ENCODE measurements around the gene TRPM8.

Gene TRPM8

DNA sequence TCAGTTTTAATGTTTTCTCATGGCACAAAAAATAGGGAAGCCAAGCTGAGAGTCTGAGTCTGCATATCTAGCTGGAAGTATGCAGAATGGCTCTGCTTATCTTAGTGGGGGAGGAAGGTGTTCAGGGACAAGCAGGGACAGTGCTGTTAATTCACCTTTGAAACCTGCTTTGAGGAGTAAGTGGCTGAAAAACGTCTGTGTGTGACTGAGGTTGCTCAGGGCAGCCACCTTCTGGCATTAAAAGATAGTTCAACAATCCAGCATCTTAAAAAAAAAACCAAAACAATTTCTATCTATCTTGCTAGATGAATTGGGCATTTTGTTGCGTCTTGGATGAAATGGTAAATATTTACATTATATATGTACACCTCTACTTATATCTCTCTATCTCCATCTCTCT, 2.0 kb upstream of the TRPM8 start:
- TF ChIP-seq CTCF (IDR thresholded peaks at IDR 0.05; ENCODE audit: low read depth, low read length) (peak; percentile 23), POLR2A (IDR thresholded peaks at IDR 0.05; ENCODE audit: extremely low read depth, insufficient read length) (no peak)
- no peak for DNase-seq (ENCODE audit: low read depth)
- H3K4me3 ChIP-seq (ENCODE audit: low read depth, low read length): no peak overlapping the region

- TF ChIP-seq MYC (IDR thresholded peaks at IDR 0.05; ENCODE audit: low read depth, low read length) (no peak), POLR2A (IDR thresholded peaks at IDR 0.05; ENCODE audit: extremely low read depth, insufficient read length) (no peak), CTCF (IDR thresholded peaks at IDR 0.05; ENCODE audit: low read depth, low read length) (no peak)
- TF ChIP-seq, protein P1, sequence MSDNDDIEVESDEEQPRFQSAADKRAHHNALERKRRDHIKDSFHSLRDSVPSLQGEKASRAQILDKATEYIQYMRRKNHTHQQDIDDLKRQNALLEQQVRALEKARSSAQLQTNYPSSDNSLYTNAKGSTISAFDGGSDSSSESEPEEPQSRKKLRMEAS (IDR thresholded peaks at IDR 0.05; ENCODE audit: low read depth, low read length): no peak
- no peak for DNase-seq (ENCODE audit: low read depth)
- H3K4me3 ChIP-seq (ENCODE audit: low read depth, low read length): no peak overlapping the region
Measured at GRCh38 chr2:233919319-233919718, 2.1 kb downstream of the TRPM8 start.

DNA sequence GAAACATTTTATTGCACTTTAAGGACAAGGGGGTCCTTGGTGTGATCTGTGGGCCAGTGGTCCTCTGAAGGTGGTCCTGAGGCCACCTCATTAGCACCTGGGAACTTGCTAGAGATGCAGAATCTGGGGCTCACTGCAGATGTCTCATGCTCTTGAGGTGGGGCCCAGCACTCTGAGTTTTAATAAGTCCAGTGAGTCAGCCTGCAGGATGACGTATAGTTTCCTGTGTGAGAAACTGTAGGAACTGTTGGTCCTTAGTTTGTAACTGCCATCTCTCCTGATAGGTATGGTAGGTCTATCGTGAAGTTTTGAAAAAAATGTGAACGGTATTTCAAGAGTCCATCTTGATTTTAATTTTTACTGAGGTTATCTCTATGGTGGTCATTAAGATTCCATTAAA, 2.8 kb downstream of the TRPM8 start:
- peak; percentile 41 for DNase-seq (ENCODE audit: low read depth)
- no peak overlapping the region for H3K4me3 ChIP-seq (ENCODE audit: low read depth, low read length)
- TF ChIP-seq, protein P1 (IDR thresholded peaks at IDR 0.05; ENCODE audit: low read depth, low read length): no peak
- TF ChIP-seq POLR2A (IDR thresholded peaks at IDR 0.05; ENCODE audit: extremely low read depth, insufficient read length): no peak
- TF ChIP-seq CTCF (IDR thresholded peaks at IDR 0.05; ENCODE audit: low read depth, low read length): no peak
- TF ChIP-seq MYC (IDR thresholded peaks at IDR 0.05; ENCODE audit: low read depth, low read length): no peak

DNA sequence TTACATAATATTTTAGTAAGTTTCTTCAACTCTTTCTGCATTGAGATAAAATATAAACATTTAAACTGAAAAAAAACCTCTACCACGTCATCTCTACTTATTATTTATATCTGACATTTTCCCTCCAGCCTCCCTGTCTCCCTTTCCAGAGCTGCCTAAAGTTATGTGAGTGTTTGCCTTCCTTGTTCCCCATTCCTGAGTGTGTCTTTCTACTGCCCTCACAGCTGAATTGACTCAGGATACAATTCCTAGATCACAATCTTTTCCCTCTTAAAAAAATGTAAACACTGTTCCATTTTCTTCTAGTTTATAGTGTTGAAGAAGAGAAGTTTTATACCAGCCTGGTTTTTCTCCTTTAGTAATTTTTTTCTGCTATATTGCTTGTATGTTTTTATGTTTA, 5.3 kb downstream of the TRPM8 start:
- no peak for DNase-seq (ENCODE audit: low read depth)
- no peak overlapping the region for H3K4me3 ChIP-seq (ENCODE audit: low read depth, low read length)
- TF ChIP-seq, protein P1 (IDR thresholded peaks at IDR 0.05; ENCODE audit: low read depth, low read length): no peak
- TF ChIP-seq CTCF (IDR thresholded peaks at IDR 0.05; ENCODE audit: low read depth, low read length): no peak
- no peak for TF ChIP-seq POLR2A (IDR thresholded peaks at IDR 0.05; ENCODE audit: extremely low read depth, insufficient read length)
- TF ChIP-seq MYC (IDR thresholded peaks at IDR 0.05; ENCODE audit: low read depth, low read length): no peak

- TF ChIP-seq MYC (IDR thresholded peaks at IDR 0.05; ENCODE audit: low read depth, low read length) (no peak), POLR2A (IDR thresholded peaks at IDR 0.05; ENCODE audit: extremely low read depth, insufficient read length) (no peak), CTCF (IDR thresholded peaks at IDR 0.05; ENCODE audit: low read depth, low read length) (no peak)
- TF ChIP-seq, protein P1 (IDR thresholded peaks at IDR 0.05; ENCODE audit: low read depth, low read length): no peak
- no peak overlapping the region for H3K4me3 ChIP-seq (ENCODE audit: low read depth, low read length)
- DNase-seq (ENCODE audit: low read depth): no peak
Measured at GRCh38 chr2:233925402-233925801, 8.2 kb downstream of the TRPM8 start.

DNA sequence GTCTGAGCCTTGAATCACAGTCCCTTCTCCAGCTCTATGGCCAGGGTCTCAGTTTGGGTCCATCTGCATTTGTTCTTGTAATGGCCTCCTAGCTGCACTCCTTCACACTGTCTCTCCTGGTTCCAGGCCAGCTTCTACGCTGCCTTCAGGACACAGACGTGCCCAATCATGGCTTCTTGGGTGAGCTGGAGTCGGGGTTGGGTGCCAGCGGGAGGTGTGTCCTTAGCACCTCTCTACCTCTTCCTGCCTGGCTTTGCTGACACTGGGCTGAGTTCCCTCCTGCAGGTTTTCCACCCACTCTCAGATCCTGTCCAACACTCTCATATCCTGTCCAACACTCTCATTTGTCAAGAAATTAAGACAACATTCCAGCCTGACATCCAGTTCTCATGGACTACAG, 9.6 kb downstream of the TRPM8 start:
- no peak for TF ChIP-seq MYC (IDR thresholded peaks at IDR 0.05; ENCODE audit: low read depth, low read length)
- no peak for TF ChIP-seq POLR2A (IDR thresholded peaks at IDR 0.05; ENCODE audit: extremely low read depth, insufficient read length)
- TF ChIP-seq, protein P1 (IDR thresholded peaks at IDR 0.05; ENCODE audit: low read depth, low read length): no peak
- TF ChIP-seq CTCF (IDR thresholded peaks at IDR 0.05; ENCODE audit: low read depth, low read length): no peak
- no peak overlapping the region for H3K4me3 ChIP-seq (ENCODE audit: low read depth, low read length)
- no peak for DNase-seq (ENCODE audit: low read depth)

Measured in NB4 (cell line).